SK-MEL-5 (cell line): ENCODE data around the gene C14orf119. TPM values are rescaled to one million over a fixed set of nuclear protein-coding genes. Genes with fewer than 3 reads are reported as not detected.

ENCODE experiments used
- DNase-seq: peaks from one replicate; pipeline ENCODE4 v3.0.0-alpha.2; 2016; ENCODE audit warnings: low read depth, low spot score
- in situ Hi-C: cut with HindIII; loops from 2 replicates; pipeline ENCODE4 v1.10.0; 2016; ENCODE audit warnings: low sequenced_read_pairs, high pct_unique_total_duplicates, low pct_unique_long_range_greater_than_20kb
- total RNA-seq: library from RNA; depleted of rRNA; stranded (reverse); fragments of >200 nt; shearing (Covaris generic); gene quantifications from 2 replicates; pipeline ENCODE4 v1.2.3, GENCODE V29; 2014

C14orf119 gene
- total RNA-seq, 1 experiment from 2014 or later = 65.5 TPM

DNA sequence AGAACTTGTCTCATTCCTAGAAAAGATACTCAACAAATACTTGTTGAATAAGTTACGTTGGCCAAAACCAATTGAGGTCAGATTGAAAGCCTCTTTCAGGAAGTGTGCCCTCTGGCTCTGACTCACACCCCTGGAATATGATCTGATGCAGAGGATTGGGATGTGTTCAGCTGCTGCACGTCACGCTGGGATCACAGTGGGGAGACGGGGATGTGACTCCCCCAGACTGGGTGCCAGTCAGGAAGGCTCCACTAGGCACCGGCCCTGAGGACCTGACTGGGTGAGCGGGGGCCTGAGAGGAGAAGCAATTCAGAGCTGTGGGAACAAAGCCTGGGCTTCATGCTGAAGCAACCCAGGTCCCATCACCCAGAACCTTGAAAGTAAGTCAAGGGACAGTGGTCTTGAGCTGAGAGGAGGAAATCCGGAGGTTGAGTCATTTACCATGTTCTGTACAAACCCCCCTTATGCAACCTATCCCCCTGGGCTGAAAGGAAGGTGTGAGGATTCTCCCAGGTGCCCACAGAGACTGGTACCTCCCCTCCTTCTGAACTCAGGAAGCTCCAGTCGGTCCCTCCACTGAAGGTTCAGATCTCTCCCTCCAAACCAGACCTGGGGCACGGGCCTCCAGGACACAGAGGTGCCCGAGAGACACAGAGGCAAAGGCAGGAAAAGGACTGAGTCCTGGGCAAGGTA, 19.9 kb downstream of the C14orf119 start:
- peak; percentile 56 for DNase-seq
- in situ Hi-C loops = no loop called here

DNA sequence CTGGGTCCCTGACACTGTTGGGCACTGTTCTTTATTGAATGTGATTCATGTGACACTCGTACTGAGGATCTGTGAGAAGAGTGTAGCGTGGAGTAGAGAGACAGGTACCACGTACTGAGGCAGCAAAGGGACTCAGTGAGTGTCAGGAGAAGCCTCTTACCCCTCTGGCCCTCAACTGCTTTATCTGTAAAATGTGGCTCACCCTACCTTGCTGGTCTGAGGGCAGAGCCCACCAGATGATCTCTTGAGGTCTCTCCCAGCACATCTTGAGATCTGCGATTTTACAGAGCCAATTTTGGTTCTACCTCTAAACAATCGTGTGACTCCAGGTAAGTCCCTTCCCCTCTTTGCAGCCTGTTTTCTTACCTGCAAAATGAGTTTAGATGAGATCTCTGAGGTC, 20.6 kb downstream of the C14orf119 start:
- in situ Hi-C loops = no loop called here

DNA sequence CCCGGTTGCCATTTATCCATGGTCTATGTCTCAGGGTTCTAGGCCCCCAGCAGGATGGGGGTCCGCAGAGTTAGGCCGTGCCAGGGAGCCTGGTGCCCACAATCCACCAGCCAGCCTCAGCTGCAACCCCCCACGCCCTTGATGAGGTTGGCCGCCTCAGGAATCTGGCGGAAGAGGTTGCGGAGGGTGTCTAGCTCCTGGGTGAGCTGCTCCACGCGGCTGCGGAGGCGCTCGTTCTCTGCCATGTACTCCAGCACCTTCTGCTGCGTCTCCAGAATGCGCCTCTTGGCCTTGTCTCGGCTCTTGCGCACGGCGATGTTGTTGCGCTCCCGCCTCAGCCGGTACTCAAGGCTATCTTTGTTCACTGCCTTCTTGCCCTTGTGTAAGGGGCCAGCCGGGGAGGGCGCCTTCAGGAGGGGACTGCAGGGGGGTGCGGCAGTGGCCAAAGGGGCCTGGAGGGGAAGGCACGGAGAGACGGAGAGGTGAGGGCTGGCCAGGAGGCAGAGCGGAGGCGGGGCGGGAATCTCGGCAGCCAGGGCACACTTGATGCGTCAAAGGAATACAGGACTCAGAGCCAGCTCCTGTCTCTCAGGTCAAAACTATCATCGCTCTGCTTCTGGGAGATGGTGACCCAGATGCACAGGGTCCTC, 22.2 kb downstream of the C14orf119 start:
- in situ Hi-C loops = no loop called here

More for the DNA sequence above, 20.6 kb downstream of the C14orf119 start:
- no peak for DNase-seq

DNA sequence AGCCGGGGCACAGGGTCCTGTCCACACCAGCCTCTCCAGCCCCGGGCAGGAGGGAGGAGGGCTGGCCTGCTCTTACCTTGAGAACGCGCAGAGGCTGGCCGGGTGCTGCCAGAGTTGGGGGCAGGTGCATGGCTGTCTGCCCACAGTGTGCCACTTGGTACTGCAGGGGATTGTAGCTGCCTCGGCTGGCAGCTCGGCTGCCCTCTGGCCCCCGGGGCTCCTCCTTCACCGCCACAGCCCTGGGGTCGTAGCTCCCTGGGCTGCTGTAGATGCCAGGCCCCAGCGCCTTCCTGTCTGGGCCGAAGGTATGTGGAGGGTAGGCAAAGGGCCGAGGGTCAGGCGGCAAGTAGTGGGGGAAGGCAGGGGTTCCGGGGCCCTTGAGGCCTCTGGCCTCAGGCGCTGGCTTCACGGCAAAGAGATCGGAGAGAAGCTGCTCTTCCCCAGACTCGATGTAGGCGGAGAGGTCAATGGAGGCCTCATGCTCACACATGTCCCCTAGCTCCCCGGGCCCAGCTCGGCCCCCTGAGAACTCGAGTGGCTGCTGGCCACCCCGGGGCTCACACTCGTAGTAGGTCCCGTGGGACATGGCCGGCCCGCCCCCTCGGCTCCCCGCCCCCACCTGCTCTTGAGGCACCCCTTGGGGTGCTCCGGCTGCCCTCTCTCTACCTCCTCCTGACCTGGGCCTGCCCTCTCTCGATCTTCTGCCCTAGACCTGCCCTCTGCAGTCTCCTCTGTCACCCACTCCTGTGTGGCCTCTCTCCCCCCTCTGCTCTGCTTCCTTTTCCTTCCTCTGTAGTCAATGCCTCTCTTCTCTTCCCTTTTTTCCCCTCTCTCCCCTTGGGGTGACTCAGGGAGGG, 23.4 kb downstream of the C14orf119 start, which contains the start of gene CEBPE:
Gene CEBPE, minus strand, starts transcription at position 750 of the 857 bp plus-strand sequence. Its CDS starts 164 bp downstream, at position 586.
- no peak for DNase-seq
- in situ Hi-C loops = no loop called here

More for the DNA sequence above, 22.2 kb downstream of the C14orf119 start:
- DNase-seq = no peak

DNA sequence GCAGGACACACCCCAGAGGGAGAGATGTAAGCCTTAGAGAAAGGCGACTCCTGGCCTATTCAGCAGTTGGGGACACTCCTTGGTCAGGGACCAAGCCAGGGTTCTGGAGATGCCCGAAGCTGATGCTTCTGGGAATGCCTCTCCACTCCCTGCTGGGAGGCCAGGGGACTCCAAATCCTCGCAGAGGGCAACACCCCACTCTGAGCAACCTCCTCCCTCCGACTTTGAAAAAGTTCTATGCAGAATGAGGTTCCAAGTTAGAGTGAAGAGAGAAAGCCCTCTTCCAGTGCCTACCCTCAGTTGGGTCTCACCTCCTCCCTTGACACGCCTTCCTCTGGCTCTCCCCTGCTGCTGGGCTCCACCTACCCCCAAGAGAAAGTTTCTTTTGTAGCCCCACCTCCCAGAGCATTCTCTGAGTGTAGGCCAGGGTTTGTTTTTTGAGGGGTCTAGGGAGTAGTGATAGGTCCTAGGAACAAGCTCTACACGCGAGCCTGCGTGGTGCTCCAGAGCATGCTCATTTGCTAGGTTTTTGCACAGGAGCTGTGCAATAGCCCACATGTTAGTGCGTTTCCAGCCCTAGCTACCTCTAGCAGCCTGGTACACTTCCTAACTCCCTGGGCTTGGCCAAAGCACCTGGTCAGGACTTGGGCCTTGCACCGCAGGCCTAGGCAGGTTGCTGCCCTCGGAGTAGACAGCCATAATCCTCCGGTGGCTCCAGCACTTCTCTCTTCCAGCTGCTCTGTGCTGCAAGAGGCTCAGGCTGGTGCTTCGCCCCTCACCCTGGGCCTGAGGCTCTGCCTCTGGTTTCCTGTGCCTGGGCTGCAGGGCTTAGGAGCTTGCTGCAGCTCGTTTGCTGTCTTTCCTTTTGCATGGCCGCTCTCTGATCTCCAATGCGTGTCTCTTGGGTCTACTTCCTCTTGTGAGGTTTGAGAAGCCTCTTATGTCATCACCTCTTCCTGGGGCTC, 24.3 kb downstream of the C14orf119 start:
- no peak for DNase-seq
- in situ Hi-C loops = no loop called here

DNA sequence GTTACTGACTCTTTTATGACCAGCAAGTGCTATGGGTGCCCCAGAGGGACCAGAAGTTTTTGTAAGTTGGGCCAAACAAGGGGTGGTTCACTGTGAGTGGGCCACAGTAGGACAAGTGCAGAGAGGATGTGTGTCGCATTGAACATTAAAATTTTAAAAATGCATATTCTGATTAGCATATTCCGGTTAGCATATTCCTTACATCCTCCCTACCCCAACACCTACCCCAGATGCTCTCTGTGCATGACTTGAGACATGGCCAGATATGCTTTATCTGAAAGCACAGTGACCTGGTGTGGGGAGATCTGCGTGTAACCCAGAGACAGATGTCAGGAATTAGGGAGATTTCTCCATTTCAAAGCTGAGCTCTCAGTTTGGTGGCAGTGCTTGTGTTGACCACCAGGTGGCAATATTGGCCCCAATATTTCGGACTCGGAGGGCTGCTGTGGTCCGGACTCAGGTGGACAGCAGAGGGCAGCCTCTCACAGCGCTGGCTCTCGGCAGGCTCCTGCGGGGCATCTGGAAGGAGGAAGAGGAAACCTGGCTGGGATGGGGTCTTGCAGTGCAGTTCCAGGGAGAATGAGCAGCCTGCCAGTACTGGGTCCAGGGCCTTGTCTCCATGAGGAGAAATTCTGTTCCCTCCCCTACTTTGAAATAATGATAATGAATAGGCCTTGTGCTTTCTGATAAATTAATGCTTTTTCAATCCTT, 25.4 kb downstream of the C14orf119 start:
- in situ Hi-C loops = no loop called here
- peak; percentile 88 for DNase-seq

DNA sequence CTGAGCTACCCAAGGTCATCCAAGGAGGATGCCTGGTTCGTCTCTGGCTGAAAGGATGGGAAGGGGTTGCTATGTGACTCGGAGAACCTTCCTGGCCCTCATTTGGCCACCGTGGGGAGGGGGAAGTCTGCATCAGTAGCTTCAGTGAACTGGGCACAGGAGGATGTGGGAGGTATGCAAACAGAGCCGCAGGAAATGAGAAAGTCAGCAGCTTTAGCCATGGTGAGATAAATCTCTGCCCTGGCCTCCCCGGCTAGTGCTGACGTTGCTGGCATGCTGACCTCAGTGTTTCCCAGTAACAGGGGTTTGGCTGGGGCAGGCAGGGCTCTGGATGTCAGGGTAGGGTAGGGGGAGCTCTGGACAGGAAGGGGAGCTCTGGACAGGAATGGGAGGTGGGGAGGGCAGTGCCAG, 26.1 kb downstream of the C14orf119 start:
- no peak for DNase-seq
- in situ Hi-C loops = no loop called here

DNA sequence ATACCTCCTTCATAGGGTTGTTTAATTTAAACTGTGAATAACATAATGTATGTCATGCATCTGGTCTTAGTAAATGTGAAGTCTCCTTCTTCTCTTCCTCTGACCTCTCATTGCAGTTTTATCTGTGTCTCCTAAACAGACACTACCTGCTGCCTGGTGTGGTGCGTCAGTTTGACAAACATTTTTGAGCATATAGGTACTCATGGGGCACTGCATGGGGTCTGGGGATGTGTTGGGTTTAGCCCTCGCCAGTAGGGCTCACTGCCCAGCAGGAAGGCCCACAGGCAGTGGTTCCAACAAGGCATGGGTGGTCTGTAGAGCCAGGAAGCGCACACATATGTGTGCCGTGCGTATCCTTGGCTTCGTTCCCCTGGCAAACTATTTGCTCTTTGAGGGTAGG, 26.8 kb downstream of the C14orf119 start:
- in situ Hi-C loops = no loop called here
- no peak for DNase-seq

DNA sequence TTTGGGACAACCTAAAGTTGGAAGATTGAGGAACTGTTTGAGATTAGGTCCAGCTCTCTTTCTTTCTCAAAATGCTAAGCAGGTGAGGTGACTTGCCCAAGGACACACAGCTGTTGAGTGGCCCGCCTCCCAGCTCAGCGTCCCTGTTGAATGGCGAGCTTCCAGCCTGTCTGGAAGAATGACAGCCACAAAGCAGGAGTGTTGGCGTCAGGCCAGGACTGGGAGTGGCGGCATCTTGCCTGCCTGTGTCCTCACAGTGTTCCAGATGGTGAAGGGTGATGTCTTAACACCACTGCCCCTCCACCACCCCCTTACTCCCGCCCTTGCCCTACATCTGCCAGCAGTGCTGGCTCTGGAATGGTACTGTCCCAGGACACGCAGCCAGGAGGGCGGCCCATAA, 28.1 kb downstream of the C14orf119 start:
- no peak for DNase-seq
- in situ Hi-C loops = no loop called here

DNA sequence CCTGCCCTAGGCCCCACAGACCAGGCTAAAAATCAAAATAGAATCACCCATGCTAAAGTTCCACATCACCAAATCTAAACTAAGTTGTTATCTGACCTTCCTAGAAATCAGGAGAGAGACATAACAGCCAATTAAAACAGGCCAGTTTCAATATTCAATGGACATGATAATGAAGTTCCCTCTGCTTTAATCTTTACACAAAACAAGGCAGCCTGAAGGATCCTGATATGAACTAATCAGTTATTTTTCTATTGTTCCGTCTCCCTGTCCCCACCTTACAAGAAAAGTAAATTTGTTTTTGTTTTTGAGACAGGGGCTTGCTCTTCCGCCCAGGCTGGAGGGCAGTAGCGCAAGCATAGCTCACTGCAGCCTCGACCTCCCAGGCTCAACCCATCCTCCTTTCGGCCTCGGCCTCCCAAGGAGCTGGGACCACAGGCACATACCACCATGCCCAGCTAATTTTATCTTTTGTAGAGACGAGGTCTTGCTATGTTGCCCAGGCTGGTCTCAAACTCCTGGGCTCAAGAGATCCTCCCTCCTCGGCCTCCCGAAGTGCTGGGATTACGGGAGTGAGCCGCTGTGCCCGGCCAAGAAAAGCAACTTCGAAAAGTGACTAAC, 29.1 kb downstream of the C14orf119 start:
- in situ Hi-C loops = no loop called here
- DNase-seq = no peak

DNA sequence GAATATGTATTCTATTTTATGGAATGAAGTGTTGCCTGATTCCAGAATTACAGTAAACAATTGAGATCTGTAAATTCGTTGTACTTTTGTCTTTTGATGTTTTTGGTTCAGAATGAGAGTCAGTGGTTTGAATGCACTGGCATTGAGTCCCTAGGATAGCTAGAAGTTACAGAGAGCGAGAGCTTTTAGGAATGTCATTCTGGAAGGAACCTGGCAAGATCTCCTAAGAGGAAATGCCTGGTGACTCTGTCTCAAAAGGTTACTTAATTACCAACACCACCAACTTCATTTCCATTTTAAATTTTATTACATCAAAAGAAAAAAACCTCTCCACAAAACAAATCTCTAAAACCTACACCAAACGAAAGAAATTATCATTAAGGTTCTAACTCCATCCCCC, 29.7 kb downstream of the C14orf119 start:
- in situ Hi-C loops = no loop called here
- no peak for DNase-seq

DNA sequence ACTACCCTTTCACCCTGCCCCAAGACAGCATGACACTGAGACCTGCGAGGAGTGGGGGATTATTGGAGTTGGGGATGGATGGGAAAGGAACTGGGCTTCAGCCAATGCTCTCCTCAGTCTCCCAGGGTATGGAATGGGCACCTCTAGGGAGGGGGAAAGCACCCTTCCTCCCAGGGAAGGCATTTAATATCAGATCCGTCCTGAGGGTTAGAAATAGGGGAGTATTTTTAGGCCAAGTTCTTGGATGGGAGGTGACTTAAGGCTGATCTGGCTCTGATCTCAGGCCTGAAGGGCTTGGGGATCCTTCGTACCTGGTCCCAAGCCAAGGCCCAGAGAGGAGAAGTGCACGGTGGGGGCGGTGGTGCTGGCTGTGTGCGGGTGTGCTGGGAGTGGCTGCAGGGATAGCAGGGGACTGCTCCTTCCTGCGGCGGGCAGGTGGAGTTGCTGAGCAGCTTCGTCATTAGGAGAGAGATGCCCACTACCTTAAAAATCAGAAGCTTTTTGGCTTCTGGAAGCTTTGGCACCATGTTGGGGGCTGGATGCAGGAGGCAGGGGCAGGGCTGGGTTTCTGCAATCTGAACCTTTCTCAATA, 30.7 kb downstream of the C14orf119 start:
- in situ Hi-C loops = no loop called here

DNA sequence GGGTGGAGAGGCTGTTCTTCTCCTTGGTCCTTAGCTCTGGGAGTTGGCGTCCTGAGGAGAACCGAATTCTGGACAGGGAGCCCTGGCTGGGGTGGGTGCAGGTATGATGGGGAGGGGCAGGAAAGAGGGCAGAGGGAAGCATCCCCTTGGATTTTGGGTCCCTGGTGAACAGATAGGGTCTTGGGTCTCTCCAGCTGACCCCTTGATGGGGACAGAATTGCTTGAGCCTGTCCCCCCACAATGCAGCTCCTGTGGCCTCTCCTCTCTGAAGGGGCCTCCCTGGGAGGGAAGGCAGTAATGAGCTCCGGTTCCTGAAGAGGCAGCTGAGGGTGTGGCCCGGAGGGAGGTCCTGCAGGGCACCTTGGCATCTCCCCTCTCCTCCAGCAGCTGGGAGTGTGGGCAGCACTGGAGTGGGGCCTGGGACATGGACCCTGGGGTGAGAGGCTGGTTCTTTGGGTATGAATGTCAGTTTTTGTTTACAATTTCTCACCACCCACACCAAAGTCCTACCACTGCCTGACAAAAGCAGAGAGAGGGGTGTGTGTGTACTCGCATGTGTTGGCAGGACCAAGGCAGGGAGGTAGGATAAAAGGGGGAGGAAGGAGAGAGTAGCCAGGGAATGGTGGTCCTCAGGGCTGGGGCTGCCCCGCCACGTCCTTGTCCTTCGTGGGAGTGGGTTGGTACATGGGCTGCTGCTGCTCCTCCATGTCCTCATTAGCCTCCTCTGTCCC, 31.4 kb downstream of the C14orf119 start:
- DNase-seq = no peak
- in situ Hi-C loops = no loop called here

More for the DNA sequence above, 30.7 kb downstream of the C14orf119 start:
- DNase-seq = no peak

DNA sequence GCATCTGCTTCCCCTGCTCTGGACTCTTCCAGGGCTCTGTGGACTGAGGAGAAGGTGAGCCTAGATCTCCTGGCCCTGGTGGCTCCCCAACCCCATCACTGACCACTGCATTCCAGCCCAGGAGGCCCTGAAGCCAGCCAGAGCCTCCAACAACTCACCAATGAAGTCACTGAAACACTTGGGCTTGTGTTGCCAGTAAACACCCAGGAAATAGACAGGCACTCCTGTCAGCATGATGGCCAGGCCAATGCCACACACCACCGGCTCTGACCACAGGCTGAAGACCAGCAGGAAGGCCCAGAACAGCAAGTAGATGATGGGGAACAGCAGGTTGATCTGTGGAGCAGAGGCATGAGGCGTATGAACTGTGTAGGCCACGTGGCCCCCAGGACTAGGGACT, 32.6 kb downstream of the C14orf119 start:
- DNase-seq = no peak
- in situ Hi-C loops = no loop called here

DNA sequence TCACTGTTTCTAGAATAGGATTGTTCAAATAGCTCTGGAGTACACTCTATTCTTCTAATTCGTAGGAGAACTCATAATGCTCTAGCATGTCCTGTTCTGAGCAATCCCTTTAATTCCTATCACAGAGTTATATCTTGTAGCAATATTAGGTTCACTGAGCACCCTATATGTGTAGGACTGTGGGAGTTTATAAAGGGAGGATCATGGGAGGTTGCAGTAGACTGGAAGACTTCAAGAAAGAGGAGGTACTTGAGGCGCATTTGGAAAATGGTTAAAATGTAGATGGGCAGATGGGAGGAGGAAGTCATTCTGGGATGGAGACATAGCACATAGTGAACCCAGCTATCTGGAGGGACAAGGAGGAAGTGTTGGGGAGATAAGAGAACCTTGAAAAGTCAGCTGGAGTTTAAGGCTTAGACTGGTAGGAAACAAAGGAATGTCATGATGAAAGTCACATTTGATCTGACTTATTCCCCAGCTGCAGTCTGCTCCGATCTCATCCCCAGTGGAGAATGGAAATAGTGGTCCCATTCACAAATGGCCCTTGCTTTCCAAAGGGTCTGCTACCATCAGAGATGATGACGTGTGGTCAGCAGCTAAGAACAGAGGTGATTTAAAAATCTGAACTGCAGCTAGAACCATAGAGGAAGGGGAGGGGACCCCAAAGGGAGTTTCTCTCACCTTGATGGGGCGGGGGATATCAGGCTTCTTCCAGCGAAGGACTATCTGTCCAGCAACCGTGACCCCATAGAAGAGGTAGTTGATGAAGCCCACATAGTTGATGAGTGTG, 33.9 kb downstream of the C14orf119 start:
- in situ Hi-C loops = no loop called here
- no peak for DNase-seq
